Measurements from ENCODE around the gene ERGIC1. TPM values are rescaled to one million over a fixed set of nuclear protein-coding genes. Genes with fewer than 3 reads are reported as not detected.
A peak's percentile ranks its signal among the peaks of the same experiment; 100 is the strongest.

Gene ERGIC1
- total and polyA plus RNA-seq, 2 of the 13 experiments (the other 11 are each of a cell fraction or from before 2014, with no cell fraction given): 78.5 to 184 TPM

- TF ChIP-seq EEA1 (CRISPR knock-in tag; IDR thresholded peaks at IDR 0.05; ENCODE audit: borderline replicate concordance) (no peak), ZBTB8A (CRISPR knock-in tag; IDR thresholded peaks at IDR 0.05; ENCODE audit: borderline replicate concordance, low read depth) (no peak), RBM22 (optimal IDR thresholded peaks at IDR 0.05; ENCODE audit: low read length) (peak; percentile 73), KIAA2018 (CRISPR knock-in tag; IDR thresholded peaks at IDR 0.05; ENCODE audit: borderline replicate concordance) (no peak), NCOA5 (CRISPR knock-in tag; IDR thresholded peaks at IDR 0.05) (no peak), ZBTB42 (CRISPR knock-in tag; IDR thresholded peaks at IDR 0.05) (no peak), BCLAF1 (IDR thresholded peaks at IDR 0.05) (no peak), HNF4A (CRISPR knock-in tag; IDR thresholded peaks at IDR 0.05) (no peak), TERF1 (CRISPR knock-in tag; IDR thresholded peaks at IDR 0.05) (no peak), NONO (IDR thresholded peaks at IDR 0.05) (no peak), NONO (CRISPR knock-in tag; conservative IDR thresholded peaks at IDR 0.05) (no peak), NRL (CRISPR knock-in tag; IDR thresholded peaks at IDR 0.05; ENCODE audit: borderline replicate concordance) (no peak), FOXK1 (CRISPR knock-in tag; IDR thresholded peaks at IDR 0.05; ENCODE audit: borderline replicate concordance, low read depth) (peak; percentile 43; the same call in 1 of the 2 replicates), ZNF224 (CRISPR knock-in tag; IDR thresholded peaks at IDR 0.05) (no peak), RFXANK (CRISPR knock-in tag; IDR thresholded peaks at IDR 0.05) (no peak), ZNF562 (CRISPR knock-in tag; IDR thresholded peaks at IDR 0.05; ENCODE audit: borderline replicate concordance) (no peak), MXD3 (CRISPR knock-in tag; IDR thresholded peaks at IDR 0.05) (no peak)
Observed at GRCh38 chr5:172932313-172933017, 98.4 kb downstream of the ERGIC1 start (continued).
